Measurements from ENCODE around the gene SYT1. TPM values are rescaled to one million over a fixed set of nuclear protein-coding genes. Genes with fewer than 3 reads are reported as not detected.

The SYT1 gene
- total RNA-seq, 1 donor from 2014 or later, result 13.0 TPM

GRCh38 chr12:79046021-79046420 lies 181.4 kb downstream of the SYT1 start:
- no peaks in the 10 kb centered on the region for H3K36me3 Mint-ChIP-seq (ENCODE audit: low read depth, unreplicated experiment)

GRCh38 chr12:79048962-79049361 lies 184.4 kb downstream of the SYT1 start:
- Mint-ChIP-seq H3K4me3 (ENCODE audit: unreplicated experiment) (no peak overlapping the region), H3K36me3 (ENCODE audit: low read depth, unreplicated experiment) (no peaks in the 10 kb centered on the region), H3K4me1 (ENCODE audit: unreplicated experiment) (peaks cover 2% of the 10 kb centered on the region)

More at GRCh38 chr12:79046021-79046420, 181.4 kb downstream of the SYT1 start:
- peaks cover 2% of the 10 kb centered on the region for H3K4me1 Mint-ChIP-seq (ENCODE audit: unreplicated experiment)
- H3K27me3 Mint-ChIP-seq (ENCODE audit: unreplicated experiment), result no peaks in the 10 kb centered on the region
- TF ChIP-seq CTCF (IDR thresholded peaks at IDR 0.05; ENCODE audit: unreplicated experiment), result no peak
- H3K27ac Mint-ChIP-seq (ENCODE audit: unreplicated experiment), result no peak overlapping the region
- H3K4me3 Mint-ChIP-seq (ENCODE audit: unreplicated experiment), result peak overlapping the region; percentile 86
- H3K9me3 Mint-ChIP-seq (ENCODE audit: unreplicated experiment), result no peaks in the 10 kb centered on the region
- no peak for DNase-seq (ENCODE audit: low spot score)

GRCh38 chr12:79053394-79053793 lies 188.8 kb downstream of the SYT1 start:
- TF ChIP-seq CTCF (IDR thresholded peaks at IDR 0.05; ENCODE audit: unreplicated experiment), result no peak
- no peaks in the 10 kb centered on the region for H3K4me1 Mint-ChIP-seq (ENCODE audit: unreplicated experiment)

More at GRCh38 chr12:79048962-79049361, 184.4 kb downstream of the SYT1 start:
- H3K9me3 Mint-ChIP-seq (ENCODE audit: unreplicated experiment), result no peaks in the 10 kb centered on the region
- H3K27me3 Mint-ChIP-seq (ENCODE audit: unreplicated experiment), result no peaks in the 10 kb centered on the region
- no peak overlapping the region for H3K27ac Mint-ChIP-seq (ENCODE audit: unreplicated experiment)
- no peak for TF ChIP-seq CTCF (IDR thresholded peaks at IDR 0.05; ENCODE audit: unreplicated experiment)
- no peak for DNase-seq (ENCODE audit: low spot score)

GRCh38 chr12:79055926-79056674 lies 191.5 kb downstream of the SYT1 start:
- Mint-ChIP-seq H3K27me3 (ENCODE audit: unreplicated experiment) (no peaks in the 10 kb centered on the region), H3K9me3 (ENCODE audit: unreplicated experiment) (no peaks in the 10 kb centered on the region), H3K4me1 (ENCODE audit: unreplicated experiment) (no peaks in the 10 kb centered on the region), H3K4me3 (ENCODE audit: unreplicated experiment) (no peak overlapping the region), H3K36me3 (ENCODE audit: low read depth, unreplicated experiment) (no peaks in the 10 kb centered on the region), H3K27ac (ENCODE audit: unreplicated experiment) (no peak overlapping the region)
- DNase-seq (ENCODE audit: low spot score), result no peak
- no peak for TF ChIP-seq CTCF (IDR thresholded peaks at IDR 0.05; ENCODE audit: unreplicated experiment)

More at GRCh38 chr12:79053394-79053793, 188.8 kb downstream of the SYT1 start:
- no peaks in the 10 kb centered on the region for H3K9me3 Mint-ChIP-seq (ENCODE audit: unreplicated experiment)
- no peak overlapping the region for H3K4me3 Mint-ChIP-seq (ENCODE audit: unreplicated experiment)
- H3K27ac Mint-ChIP-seq (ENCODE audit: unreplicated experiment), result no peak overlapping the region
- no peaks in the 10 kb centered on the region for H3K27me3 Mint-ChIP-seq (ENCODE audit: unreplicated experiment)
- no peak for DNase-seq (ENCODE audit: low spot score)
- H3K36me3 Mint-ChIP-seq (ENCODE audit: low read depth, unreplicated experiment), result no peaks in the 10 kb centered on the region

GRCh38 chr12:79056775-79057174 lies 192.2 kb downstream of the SYT1 start:
- no peak for DNase-seq (ENCODE audit: low spot score)
- H3K4me3 Mint-ChIP-seq (ENCODE audit: unreplicated experiment), result no peak overlapping the region
- no peak overlapping the region for H3K27ac Mint-ChIP-seq (ENCODE audit: unreplicated experiment)
- H3K4me1 Mint-ChIP-seq (ENCODE audit: unreplicated experiment), result no peaks in the 10 kb centered on the region
- H3K36me3 Mint-ChIP-seq (ENCODE audit: low read depth, unreplicated experiment), result no peaks in the 10 kb centered on the region
- no peaks in the 10 kb centered on the region for H3K9me3 Mint-ChIP-seq (ENCODE audit: unreplicated experiment)
- H3K27me3 Mint-ChIP-seq (ENCODE audit: unreplicated experiment), result no peaks in the 10 kb centered on the region
- TF ChIP-seq CTCF (IDR thresholded peaks at IDR 0.05; ENCODE audit: unreplicated experiment), result no peak
